GM21381 (cell line): ENCODE data around the gene PTPRC.
"Not testable (repeated sequence)": the region's sequence is repeated elsewhere in the genome, so short reads cannot be mapped to it uniquely, and the experiment has no call there.

ENCODE experiments used
- ATAC-seq: cut with Tn5 transposase; IDR thresholded peaks from one replicate; pipeline ENCODE4 v1.9.1; 2021; ENCODE audit warnings: mild to moderate bottlenecking, moderate library complexity; ENCODE audit not compliant: unreplicated experiment

PTPRC gene, protein sequence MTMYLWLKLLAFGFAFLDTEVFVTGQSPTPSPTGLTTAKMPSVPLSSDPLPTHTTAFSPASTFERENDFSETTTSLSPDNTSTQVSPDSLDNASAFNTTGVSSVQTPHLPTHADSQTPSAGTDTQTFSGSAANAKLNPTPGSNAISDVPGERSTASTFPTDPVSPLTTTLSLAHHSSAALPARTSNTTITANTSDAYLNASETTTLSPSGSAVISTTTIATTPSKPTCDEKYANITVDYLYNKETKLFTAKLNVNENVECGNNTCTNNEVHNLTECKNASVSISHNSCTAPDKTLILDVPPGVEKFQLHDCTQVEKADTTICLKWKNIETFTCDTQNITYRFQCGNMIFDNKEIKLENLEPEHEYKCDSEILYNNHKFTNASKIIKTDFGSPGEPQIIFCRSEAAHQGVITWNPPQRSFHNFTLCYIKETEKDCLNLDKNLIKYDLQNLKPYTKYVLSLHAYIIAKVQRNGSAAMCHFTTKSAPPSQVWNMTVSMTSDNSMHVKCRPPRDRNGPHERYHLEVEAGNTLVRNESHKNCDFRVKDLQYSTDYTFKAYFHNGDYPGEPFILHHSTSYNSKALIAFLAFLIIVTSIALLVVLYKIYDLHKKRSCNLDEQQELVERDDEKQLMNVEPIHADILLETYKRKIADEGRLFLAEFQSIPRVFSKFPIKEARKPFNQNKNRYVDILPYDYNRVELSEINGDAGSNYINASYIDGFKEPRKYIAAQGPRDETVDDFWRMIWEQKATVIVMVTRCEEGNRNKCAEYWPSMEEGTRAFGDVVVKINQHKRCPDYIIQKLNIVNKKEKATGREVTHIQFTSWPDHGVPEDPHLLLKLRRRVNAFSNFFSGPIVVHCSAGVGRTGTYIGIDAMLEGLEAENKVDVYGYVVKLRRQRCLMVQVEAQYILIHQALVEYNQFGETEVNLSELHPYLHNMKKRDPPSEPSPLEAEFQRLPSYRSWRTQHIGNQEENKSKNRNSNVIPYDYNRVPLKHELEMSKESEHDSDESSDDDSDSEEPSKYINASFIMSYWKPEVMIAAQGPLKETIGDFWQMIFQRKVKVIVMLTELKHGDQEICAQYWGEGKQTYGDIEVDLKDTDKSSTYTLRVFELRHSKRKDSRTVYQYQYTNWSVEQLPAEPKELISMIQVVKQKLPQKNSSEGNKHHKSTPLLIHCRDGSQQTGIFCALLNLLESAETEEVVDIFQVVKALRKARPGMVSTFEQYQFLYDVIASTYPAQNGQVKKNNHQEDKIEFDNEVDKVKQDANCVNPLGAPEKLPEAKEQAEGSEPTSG (N-terminal part only)

DNA sequence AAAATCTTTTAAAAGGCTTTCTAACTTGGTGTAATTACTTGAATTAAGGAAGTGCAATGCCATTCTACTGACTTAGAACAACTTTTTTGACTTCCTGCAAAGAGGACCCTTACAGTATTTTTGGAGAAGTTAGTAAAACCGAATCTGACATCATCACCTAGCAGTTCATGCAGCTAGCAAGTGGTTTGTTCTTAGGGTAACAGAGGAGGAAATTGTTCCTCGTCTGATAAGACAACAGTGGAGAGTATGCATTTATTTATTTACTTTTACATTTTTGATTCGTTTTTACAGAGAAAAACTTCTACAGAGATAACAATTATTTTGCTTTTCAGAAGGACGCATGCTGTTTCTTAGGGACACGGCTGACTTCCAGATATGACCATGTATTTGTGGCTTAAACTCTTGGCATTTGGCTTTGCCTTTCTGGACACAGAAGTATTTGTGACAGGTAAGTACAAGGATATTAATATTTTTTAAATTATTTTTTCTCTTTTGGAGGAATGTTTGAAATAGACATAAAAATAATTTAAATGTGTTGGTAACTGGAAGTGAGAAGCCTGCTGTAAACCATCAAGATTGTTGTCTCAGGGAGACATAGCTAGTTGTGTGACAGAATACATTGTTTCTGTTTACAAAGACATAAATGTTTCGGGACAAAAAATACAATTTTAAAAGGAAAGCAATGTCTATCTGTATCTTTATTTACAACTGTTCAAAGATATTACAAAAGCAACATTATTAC lies at the start of gene PTPRC:
Gene PTPRC, plus strand, starts transcription at position 147 of the 742 bp plus-strand sequence. Its CDS starts 229 bp downstream, at position 376.
- ATAC-seq = peak; percentile 63

DNA sequence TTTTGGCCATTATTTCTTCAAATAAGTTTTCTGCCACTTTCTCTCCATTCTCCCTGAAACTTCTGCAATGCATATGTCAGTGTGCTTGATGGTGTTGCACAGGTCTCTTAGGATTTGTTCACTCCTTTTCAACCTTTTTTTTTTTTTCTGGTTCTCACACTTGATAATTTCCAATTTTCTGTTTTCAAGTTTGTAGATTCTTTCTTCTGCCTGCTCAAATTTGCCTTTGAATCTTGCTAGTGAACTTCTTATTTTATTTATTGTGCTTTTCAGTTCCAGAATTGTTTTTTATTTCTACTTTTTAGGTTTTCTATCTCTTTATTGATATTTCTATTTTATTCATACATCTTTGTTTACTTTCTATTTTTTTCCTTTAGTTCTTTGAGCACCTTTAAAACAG lies 48.4 kb upstream of the PTPRC start:
- ATAC-seq = no peak

DNA sequence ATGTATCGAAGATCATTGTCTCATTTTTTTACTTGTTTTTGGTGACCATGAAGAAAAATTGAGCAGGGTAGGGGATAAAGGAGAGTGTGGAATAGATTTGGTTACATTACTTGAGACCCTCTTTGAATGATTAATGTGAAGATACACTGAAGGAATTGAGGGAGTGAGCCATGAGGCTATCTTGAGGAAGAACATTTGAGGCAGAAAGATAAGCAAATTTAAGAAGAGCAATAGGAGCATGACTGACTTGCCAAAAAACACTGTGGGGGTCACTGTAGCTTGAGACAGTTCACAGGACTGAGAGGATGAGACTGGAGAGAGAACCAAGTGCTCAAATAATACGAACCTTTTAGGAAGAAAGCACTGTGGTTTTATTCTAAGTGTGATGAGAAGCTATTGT lies 43.1 kb upstream of the PTPRC start:
- no peak for ATAC-seq

DNA sequence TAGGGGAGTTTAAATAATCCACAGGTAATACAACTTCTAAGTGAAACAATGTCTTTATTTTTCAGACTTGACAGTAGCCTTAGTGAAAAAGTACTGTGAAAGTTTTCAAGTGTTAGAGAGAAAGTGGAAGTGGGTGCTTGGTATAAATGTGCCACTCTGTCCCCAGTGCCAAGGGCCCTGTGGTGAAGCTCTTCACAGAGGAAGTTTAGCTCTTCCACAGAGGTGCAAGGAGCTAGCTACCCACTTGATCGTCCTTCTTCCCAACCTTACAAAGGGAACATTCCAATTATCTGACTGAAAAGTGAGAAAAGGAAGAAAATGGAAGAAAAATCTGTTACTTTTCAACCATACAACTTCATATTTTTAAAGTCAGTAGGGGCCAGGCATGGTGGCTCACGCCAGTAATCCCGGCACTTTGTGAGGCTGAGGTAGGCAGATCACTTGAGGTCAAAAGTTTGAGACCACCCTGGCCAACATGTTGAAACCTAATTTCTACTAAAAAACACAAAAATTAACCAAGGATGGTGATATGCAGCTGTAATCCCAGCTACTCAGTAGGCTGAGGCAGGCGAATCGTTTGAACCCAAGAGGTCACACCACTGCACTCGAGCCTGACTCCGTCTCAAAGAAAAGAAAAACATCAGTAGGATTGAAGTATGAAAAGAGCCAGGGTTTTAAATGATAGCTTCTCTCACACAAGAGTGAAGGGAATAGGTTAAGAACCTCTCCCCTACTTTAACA lies 41.0 kb upstream of the PTPRC start:
- ATAC-seq = peak; percentile 37

DNA sequence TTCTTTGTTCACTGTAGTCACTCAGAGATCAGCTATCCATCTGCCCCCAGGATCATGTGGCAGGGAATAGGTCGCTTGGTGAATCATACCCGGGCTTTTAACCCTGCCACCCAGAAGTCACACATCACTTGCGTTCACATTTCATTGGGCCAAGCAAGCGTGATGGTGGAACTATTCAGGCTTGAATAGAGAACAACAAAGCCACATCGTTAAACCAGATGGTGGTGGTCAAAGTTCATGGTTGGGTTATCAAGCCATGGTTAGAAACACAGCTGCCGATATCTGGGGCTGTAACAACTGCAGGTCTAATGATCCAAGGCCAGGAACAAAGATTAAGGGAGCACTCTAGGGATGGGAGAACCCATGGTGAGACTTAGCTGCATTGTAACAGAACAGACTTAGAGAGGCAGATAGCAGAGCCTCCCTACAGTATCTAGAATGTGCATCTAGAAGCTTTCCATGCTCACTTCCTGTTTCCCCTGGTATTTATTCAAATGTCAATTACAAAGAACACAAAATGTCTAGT lies 40.0 kb upstream of the PTPRC start:
- ATAC-seq = peak; percentile 66

DNA sequence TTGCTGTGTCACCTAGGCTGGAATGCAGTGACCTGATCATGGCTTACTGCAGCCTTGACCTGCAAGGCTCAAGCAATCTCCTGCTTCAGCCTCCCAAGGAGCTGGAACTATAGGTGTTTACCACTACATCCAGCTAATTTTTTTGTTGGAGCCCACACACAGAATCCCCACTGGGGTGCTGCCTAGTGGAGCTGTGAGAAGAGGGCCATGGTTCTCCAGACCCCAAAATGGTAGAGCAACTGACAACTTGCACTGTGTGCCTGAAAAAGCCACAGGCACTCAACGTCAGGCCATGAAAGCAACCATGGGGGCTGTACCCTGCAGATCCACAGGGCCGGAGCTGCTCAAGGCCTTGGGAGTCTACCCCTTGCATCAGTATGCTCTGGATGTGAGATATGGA lies 39.1 kb upstream of the PTPRC start:
- no peak for ATAC-seq

DNA sequence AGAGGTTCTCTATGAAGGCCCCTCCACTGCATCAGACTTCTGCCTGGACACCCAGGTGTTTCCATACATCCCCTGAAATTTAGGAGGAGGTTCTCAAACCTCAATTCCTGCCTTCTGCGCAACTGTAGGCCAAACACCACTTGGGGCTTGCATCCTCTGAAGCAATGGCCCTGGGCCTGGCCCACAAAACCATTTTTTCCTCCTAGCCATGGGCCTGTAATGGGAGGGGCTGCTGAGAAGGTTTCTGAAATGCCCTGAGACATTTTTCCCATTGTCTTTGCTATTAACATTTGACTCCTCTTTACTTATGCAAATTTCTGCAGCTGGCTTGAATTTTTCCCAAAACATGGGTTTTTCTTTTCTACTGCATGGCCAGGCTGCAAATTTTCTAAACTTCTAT lies 37.9 kb upstream of the PTPRC start:
- ATAC-seq = no peak

DNA sequence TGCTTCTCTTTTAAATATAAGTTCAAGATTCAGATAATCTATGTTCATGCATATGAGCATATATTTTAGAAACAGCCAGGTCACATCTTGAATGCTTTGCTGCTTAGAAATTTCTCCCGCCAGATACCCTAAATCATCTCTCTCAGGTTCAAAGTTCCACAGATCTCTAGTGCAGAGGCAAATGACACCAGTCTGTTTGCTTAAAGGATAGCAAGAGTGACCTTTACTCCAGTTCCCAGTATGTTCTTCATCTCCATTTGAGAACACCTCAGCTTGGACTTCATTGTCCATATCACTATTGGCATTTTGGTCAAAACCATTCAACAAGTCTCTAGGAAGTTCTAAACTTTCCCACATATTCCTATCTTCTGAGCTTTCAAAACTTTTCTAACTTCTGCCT lies 37.5 kb upstream of the PTPRC start:
- ATAC-seq = not testable (repeated sequence)

DNA sequence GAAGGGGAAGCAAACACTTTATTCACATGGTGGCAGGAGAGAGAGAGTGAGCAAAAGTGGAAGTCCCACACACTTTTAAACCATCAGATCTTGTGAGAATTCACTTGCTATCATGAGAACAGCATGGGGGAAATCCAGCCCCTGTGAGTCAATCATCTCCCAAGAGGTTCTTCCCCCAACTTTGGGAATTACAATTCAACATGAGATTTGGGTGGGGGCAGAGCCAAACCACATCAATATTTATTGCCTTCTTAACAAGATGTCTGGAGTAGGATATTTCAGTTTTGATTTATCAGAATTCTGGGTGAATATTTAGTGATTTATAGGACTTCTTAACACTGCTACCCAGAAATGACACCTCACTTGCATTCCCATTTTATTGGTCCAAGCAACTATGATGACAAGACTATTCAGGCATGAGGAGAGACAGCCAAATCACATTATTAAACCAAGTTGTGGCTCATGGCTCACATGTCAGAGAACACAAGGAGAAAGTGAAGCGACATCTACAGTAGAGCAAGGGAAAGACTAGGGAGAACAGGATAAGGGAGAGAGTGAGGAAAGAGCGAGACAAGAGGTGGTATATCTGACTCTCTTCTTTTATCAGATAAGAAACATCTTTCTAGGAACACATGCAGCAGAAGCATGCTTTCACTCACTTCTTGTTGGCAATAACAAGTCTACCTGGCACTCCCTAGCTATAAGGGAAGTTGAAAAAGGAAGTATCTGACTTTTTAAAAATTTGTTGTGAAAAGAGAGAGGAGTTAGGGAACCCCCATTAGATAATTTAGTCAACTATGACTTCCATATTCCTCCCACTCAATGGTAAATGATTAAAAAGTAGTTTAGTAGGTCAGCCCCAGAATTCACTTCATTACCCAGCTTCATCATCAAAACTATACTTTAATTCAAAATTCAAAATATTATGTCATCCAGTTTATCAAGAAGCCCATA lies 36.6 kb upstream of the PTPRC start:
- ATAC-seq = no peak

DNA sequence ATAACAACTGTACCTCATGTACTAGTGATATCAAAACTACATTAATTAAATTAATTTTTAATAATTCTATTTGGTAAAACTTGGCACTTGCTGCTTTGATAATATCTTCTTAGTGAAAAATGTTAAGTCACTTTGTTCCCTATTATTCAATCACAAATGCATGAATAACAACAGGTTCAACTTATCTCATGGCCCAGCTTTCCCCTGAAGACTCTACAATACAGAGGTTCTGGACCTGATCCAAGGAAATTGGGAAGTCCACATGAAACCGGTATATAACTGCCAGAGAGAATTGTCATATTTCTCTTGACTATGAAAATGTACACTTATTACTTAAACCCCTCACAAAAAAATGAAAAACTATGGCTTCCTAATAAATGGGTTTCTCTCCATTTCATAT lies 33.9 kb upstream of the PTPRC start:
- ATAC-seq = no peak

DNA sequence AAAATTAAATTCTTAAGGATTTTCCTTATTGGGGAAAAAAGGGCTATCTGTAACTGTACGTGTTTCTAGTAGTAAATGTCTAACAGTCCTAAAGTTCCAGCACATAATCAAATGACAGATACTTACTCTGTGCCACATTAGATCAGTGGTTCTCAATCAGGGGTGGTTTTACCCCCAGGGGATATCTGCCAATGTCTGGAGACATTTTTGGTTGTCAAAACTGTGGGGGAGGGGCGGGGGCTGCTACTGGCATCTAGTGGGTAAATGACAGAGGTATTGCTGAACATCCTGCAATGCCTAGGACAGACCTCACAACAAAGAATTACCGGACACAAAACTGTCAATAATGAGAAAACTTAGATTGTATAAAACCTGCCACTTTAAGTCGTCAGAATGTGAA lies 33.4 kb upstream of the PTPRC start:
- no peak for ATAC-seq

DNA sequence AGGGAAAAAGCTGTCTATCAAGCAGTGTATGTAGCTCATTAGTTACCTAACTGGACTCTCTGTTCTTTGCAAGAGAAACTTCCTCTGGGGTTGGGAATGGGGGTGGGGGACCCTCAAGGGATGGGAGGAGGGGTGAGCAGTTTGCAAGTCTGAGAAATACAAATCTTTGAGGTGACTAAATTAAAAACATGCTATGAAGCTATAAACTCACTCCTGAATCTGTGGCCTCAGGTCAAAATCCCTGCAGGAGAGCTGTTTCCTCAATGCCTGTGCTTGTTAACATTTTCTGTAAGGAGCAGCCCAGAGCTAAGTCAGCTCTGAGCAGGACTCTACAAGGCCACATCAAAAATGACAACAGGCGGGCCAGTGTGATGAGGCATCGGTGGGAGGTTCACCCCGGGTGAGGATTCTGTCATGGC lies 32.8 kb upstream of the PTPRC start:
- no peak for ATAC-seq

DNA sequence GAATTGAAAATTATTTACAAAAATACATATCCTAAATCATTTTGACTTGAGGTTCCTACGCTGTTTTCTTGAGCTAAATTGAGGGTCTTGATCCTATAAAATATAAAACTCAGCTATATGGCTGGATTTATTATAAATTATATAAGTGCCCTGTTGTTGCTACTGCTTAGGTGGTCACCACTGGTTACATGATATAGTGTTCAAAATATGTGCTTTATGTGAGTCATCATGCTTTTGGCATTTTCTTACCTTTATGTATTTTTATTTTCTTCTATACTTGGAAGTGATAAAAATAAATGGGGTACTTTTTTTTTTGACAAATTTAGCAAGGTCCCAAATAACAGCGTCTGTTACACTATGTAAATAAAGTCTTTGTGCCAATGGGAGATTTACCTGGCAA lies 31.1 kb upstream of the PTPRC start:
- no peak for ATAC-seq

DNA sequence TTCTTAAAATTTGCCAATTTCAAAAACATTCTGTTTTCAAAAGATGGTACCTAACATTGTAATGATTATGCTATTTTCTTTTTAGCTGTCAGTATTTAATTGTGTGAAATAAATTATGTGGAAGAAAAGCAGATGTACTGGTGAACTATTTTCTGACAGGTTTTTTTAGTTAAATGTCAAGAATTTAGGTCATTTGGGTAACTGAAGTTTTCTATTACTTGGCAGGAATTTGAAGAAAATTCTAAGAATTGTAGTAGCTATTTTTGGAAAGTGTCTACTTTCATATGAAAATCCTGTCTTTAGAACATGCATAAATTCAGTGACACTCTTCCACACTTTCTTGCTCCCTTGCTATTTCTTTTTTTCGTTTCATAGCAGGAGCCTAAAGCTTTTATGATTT lies 28.5 kb upstream of the PTPRC start:
- ATAC-seq = no peak

DNA sequence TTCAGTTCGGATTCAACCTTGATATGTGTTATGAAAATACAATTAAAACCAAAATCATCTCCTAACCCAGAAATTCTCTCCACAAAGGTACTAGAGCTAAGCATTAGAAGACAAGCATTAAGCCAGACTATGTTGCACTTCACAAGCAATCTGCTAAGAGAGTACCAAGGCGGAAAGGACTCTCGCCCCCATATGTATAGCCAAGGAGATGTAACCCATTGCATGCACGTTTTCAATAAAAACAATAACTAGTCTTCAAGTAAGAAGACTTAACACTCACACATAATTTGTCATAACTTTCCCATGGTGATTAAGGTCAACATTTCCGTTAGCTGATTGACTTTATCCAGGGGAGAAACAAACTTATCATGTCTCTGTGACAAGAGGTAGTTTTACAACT lies 27.6 kb upstream of the PTPRC start:
- no peak for ATAC-seq

DNA sequence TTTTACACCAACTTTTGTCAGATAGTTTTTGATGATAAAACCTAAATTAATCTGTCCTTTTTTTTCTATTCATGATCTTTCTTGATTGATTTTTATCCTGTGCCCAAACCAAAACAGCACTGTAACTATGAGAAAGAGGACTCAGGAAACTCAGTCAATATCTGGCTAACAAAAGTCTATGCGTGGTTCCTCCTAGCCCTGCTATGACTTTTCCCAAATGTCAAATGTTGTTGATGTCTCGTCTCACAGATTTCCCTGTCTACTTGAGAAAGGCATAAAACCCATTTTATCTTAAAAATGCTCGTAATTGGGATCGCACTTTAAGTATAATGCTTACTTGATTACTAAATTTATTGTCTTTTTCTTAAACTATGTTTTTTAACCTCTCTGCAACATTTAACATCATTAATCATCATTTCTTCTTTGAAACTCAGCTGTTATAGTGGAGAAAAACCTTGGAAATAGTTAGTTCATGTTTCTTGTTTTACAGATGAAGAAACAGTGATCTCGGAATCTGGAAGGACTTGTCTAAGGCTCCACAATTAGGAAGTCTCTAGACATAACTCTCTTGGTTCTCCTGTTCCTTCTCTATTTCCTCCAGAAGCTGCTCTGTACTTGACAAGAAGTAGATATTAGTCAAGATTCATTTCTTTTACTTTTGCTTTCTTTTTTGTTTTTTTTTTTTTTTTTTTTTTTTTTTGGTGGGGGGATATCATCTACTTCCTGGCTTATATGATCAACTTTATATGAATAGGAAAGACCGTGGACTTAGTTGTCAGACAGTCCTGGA lies 26.2 kb upstream of the PTPRC start:
- ATAC-seq = peak; percentile 54

DNA sequence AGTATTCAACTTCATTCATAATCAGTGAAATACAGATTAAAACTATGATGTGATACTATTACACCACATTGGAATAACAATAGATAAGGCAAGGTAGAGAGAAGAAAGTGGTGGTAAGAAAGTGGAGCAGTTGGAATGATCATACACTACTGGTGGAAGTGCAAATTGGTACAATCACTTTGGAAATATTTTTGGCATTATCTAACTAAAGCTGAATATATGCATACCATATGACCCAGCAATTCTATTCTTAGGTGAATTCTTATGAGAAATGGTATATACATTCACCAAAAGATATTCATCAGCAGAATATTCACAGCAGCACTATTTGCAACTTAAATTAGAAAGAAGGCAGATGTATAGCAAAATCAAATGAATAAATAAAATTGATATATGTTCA lies 21.4 kb upstream of the PTPRC start:
- ATAC-seq = no peak
